Naive thymus-derived CD8-positive, alpha-beta T cell (primary cell): Measurements from ENCODE around the gene KIF20B. TPM values are rescaled to one million over a fixed set of nuclear protein-coding genes. Genes with fewer than 3 reads are reported as not detected.

Experiments
- ATAC-seq, 2 donors: fragments of 150-1000 bp; cut with Tn5 transposase in 1 of 2; sonication (Bioruptor Pico), chemical (Tn5 transposase) in 1 of 2; 1 replicate in 1 of 2; 2 replicates in 1 of 2; pipeline ENCODE4 v1.10.0; 2021; ENCODE audit warnings: mild to moderate bottlenecking in 2 of 2, moderate library complexity in 2 of 2
- POLR2A ChIA-PET: fragments of 350-600 bp; sonication (Branson Sonifier 250); formaldehyde crosslinking; loops from one replicate; lab custom pipeline; 2021; ENCODE audit warnings: antibody characterized with exemption; lab: Charles Lee
- DNase-seq, 10 donors: peaks; one replicate each; pipeline versions ENCODE4 v3.0.0 to v3.0.0-alpha.2; 2020 to 2022
- H3K27ac Mint-ChIP-seq, 10 donors: one replicate each; pipeline ENCODE4 v1.8.0; 2020 to 2022; ENCODE audit warnings: mild to moderate bottlenecking in 10 of 10, mixed read lengths in 10 of 10, moderate library complexity in 4 of 10, inconsistent platforms in 1 of 10
- H3K27me3 Mint-ChIP-seq, 5 donors: one replicate each; pipeline ENCODE4 v1.8.0; 2021 to 2022; ENCODE audit warnings: mixed read lengths in 5 of 5
- H3K36me3 Mint-ChIP-seq, 3 donors: one replicate each; pipeline ENCODE4 v1.8.0; 2020 to 2022; ENCODE audit warnings: mixed read lengths in 3 of 3, mild to moderate bottlenecking in 2 of 3, inconsistent platforms in 1 of 3
- H3K4me1 Mint-ChIP-seq, 4 donors: one replicate each; pipeline ENCODE4 v1.8.0; 2021 to 2022; ENCODE audit warnings: mixed read lengths in 4 of 4
- H3K4me3 Mint-ChIP-seq, 10 donors: one replicate each; pipeline ENCODE4 v1.8.0; 2020 to 2022; ENCODE audit warnings: mild to moderate bottlenecking in 10 of 10, mixed read lengths in 10 of 10, moderate library complexity in 6 of 10, inconsistent platforms in 1 of 10
- H3K9me3 Mint-ChIP-seq, 9 donors: one replicate each; pipeline ENCODE4 v1.8.0; 2020 to 2022; ENCODE audit warnings: mixed read lengths in 9 of 9, mild to moderate bottlenecking in 3 of 9, inconsistent platforms in 1 of 9, moderate library complexity in 1 of 9
- polyA plus RNA-seq, 3 donors: library from polyadenylated mRNA; unstranded; fragments of 300-500 nt; fragmentation: Illumina TruSeq; gene quantifications; one replicate each; pipeline ENCODE4 v1.2.3, GENCODE V29; 2021
- total RNA-seq, 8 experiments: library from RNA in 2 of 8; stranded (reverse) in 2 of 8; gene quantifications; one replicate each; pipeline ENCODE4 v1.2.3 and lab custom pipeline; 2021 to 2026

The KIF20B gene
- total and polyA plus RNA-seq, 5 experiments from 2014 or later = 10.6 to 22.6 (median 18.8) TPM

DNA sequence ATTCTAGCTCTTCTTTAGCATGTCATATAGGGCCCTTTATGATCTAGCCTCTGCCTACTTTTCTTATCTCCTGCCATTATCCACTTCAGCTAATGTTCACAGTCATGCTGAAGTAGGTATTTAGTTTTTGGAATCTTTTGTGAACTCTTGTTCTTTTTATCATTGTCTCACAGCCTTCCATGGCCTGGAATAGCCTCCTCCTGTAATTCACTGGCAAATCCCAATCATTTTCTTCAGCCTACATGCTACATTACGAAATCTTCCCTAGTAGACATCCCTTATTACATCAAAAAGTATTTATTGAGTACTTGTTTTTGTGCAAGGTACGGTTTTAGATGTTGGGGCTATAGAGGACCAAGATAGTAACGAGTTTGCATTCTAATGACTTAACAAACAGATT is 3.4 kb upstream of the KIF20B start:
- H3K4me3 Mint-ChIP-seq = no peak overlapping the region
- H3K27me3 Mint-ChIP-seq = no peaks in the 10 kb centered on the region
- peaks cover 8 to 28% (median 24%) of the 10 kb centered on the region in 4 donors for H3K4me1 Mint-ChIP-seq
- no peaks in the 10 kb centered on the region for H3K36me3 Mint-ChIP-seq
- DNase-seq (no peak), ATAC-seq (no peak)
- H3K9me3 Mint-ChIP-seq = no peaks in the 10 kb centered on the region
- POLR2A ChIA-PET = no interaction called here
- no peak overlapping the region for H3K27ac Mint-ChIP-seq

DNA sequence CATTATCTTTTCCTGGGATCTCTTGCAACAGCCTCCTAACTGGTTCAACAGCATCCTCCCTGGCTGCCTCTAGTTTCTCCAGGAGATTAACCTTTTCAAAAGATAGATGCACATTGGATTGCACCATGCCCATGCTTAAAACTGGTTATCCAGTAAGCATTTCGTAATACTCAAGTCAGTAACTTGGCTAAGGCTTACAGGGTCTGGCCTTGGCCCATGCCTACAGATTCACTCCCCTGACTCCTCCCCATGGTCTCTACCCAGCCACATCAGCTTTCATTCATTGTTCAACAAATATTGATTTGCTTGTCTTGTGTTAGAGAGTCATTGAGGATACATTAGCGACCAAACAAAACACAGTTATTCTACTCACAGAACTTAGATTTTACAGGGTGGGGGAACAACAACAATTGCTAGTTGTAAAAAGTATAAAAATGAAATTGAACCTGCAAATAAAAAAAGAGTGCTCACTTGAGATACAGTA is 1.8 kb upstream of the KIF20B start:
- POLR2A ChIA-PET = no interaction called here
- Mint-ChIP-seq H3K27ac (peak overlapping the region in 3 of 10 donors; percentile 11 to 93 (median 41)), H3K9me3 (no peaks in the 10 kb centered on the region), H3K4me1 (peaks cover 7 to 35% (median 29%) of the 10 kb centered on the region in 4 donors), H3K4me3 (peak overlapping the region in 9 of 10 donors; percentile 8 to 99 (median 52)), H3K36me3 (no peaks in the 10 kb centered on the region), H3K27me3 (no peaks in the 10 kb centered on the region)
- no peak for DNase-seq
- ATAC-seq = no peak

DNA sequence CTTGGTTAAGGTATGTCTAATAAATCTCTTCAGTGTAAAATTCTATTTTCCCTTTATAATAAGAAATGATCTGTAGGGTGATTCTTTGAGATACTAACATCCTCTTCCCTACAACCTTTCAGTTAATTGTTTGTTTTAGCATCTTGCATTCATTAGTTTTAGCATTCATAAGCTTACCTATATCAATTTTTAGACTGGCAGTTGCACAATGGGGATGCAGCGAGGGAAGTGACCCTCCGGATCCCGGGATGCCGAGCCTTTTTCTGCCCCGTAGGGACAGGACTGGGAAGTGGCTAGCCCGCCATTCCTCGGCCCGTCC is 508 bp upstream of the KIF20B start:
- Mint-ChIP-seq H3K27me3 (no peaks in the 10 kb centered on the region), H3K4me3 (peak overlapping the region; percentile 92 to 100 (median 98)), H3K4me1 (peaks cover 7 to 35% (median 33%) of the 10 kb centered on the region in 4 donors), H3K27ac (peak overlapping the region; percentile 93 to 100 (median 98)), H3K36me3 (no peaks in the 10 kb centered on the region), H3K9me3 (no peaks in the 10 kb centered on the region)
- DNase-seq = no peak
- ATAC-seq = no peak
- POLR2A ChIA-PET = interaction anchor here (0.6 to 1.4 kb wide), 3 partner anchors 10 to 769 kb away, joined by 3 to 6 read pairs (median 3); no protein-coding TSS in a partner anchor

DNA sequence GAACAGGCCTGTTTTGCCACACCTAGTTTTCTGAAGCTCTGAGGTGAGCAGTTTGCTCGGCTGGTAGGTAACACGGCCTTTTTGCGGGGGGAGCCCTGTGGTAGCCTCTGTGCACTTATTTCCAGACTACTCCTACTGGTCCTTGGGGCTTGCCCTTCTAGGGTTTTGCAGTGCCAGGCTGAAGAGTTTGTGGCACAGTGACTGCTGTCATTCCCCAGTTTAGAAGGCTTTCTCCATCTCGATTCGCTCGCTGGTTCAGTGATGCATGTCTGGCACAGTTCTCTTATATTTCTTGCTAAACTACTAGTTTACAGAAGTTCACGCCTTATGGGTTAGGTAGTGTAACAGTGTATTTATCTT is 711 bp downstream of the KIF20B start:
- POLR2A ChIA-PET = no interaction called here
- Mint-ChIP-seq H3K4me3 (peak overlapping the region; percentile 92 to 100 (median 98)), H3K36me3 (no peaks in the 10 kb centered on the region), H3K27ac (peak overlapping the region; percentile 93 to 100 (median 98)), H3K4me1 (peaks cover 7 to 45% (median 39%) of the 10 kb centered on the region in 4 donors), H3K9me3 (no peaks in the 10 kb centered on the region), H3K27me3 (no peaks in the 10 kb centered on the region)
- DNase-seq = peak in 1 of 10 donors; percentile 60
- no peak for ATAC-seq

DNA sequence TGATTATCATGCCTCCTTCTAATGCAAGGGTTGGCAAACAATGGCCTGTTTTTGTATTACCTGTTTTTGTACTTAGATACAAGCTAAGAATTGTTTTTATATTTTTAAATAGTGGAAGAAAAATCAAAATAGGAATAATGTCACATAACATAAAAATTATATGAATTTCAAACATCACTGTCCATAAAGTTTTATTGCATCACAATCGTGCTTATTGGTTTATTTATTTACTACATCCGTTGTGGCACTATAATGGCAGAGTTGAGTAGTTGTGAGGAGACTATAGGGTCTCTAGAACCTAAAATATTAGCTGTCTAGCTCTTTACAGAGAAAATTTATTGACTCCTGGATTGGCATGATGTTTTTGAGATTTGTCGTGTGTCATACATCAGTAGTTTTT is 4.1 kb downstream of the KIF20B start:
- ATAC-seq (no peak), DNase-seq (no peak)
- H3K27me3 Mint-ChIP-seq = no peaks in the 10 kb centered on the region
- H3K36me3 Mint-ChIP-seq = peaks cover 0 to 6% (median 0%) of the 10 kb centered on the region in 3 donors
- H3K4me3 Mint-ChIP-seq = no peak overlapping the region
- POLR2A ChIA-PET = no interaction called here
- no peak overlapping the region for H3K27ac Mint-ChIP-seq
- H3K9me3 Mint-ChIP-seq = no peaks in the 10 kb centered on the region
- peaks cover 5 to 42% (median 36%) of the 10 kb centered on the region in 4 donors for H3K4me1 Mint-ChIP-seq

DNA sequence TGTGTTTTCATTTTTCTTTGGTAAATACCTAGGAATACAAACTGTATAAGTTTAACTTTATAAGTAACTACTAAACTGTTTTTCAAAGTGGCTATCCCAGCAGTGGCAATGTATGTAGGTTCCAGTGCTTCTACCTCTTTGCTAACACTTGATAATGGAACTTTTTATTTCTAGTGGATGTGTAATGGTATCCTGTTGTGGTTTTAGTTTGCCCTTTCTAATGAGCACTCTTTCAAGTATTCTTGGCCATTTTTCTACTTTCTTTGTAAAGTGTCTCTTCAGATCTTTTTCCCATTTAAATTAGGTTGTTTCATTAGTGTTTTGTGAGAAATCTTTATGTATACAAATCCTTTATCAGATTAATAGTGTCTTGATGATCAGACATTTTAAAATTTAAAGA is 4.6 kb downstream of the KIF20B start:
- peaks cover 0 to 9% (median 0%) of the 10 kb centered on the region in 3 donors for H3K36me3 Mint-ChIP-seq
- no peak overlapping the region for H3K27ac Mint-ChIP-seq
- DNase-seq = no peak
- peaks cover 6 to 37% (median 32%) of the 10 kb centered on the region in 4 donors for H3K4me1 Mint-ChIP-seq
- H3K27me3 Mint-ChIP-seq = no peaks in the 10 kb centered on the region
- no peak for ATAC-seq
- POLR2A ChIA-PET = no interaction called here
- H3K4me3 Mint-ChIP-seq = no peak overlapping the region
- no peaks in the 10 kb centered on the region for H3K9me3 Mint-ChIP-seq

DNA sequence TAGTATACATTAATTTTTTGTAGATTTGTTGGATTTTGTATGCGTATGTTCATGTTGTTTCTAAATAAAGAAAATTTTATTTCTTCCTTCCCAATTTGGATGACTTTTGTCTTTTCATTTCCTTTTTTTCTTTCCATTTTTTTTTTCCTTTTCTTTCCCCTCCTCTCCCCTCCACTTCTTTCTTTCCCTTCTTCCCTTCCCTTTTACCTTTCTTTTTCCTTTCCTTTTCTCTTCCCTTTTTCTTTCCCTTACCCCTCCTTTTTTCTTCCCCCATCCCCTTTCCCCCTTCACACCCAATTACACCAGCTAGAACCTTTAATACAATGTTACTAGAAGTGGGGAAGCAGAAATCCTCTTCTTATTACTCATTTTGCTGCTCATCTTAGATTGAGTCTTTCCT is 6.0 kb downstream of the KIF20B start:
- ATAC-seq = no peak
- no peaks in the 10 kb centered on the region for H3K27me3 Mint-ChIP-seq
- H3K4me3 Mint-ChIP-seq = no peak overlapping the region
- DNase-seq = no peak
- H3K4me1 Mint-ChIP-seq = peaks cover 3 to 25% (median 20%) of the 10 kb centered on the region in 4 donors
- POLR2A ChIA-PET = no interaction called here
- H3K27ac Mint-ChIP-seq = no peak overlapping the region
- H3K36me3 Mint-ChIP-seq = peaks cover 3 to 15% (median 3%) of the 10 kb centered on the region in 3 donors
- no peaks in the 10 kb centered on the region for H3K9me3 Mint-ChIP-seq

DNA sequence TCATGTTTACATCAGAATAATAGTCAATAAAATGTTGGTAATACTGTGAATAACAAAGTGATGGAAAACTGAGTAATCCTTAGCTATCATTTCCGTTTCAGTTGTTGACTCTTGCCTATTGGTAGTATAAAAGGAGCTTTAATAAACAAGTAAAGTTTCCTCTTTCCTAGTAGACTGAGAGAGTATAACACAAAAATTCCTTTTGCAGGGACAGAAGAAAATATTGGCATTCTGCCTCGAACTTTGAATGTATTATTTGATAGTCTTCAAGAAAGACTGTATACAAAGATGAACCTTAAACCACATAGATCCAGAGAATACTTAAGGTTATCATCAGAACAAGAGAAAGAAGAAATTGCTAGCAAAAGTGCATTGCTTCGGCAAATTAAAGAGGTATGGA is 9.4 kb downstream of the KIF20B start:
- POLR2A ChIA-PET = no interaction called here
- H3K27ac Mint-ChIP-seq = no peak overlapping the region

DNA sequence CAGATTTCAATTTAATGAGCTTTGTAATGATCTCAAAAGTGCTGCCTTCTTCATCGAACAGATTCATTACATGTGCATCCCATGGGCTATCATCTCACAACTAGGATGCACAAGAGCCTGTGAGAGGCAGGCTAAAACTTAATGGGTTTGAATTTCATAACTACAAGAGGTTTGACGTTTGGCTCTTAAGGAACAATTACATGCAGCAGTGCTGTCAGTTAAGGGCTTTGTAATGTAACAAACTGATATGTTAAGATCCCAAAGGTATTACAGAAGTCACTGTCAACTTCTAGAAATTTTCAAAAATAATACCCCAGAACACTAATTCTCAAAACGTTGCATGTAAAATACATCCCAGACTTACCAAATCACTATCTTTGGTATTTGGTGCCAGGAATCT is 33.2 kb downstream of the KIF20B start:
- POLR2A ChIA-PET = no interaction called here
- no peak overlapping the region for H3K27ac Mint-ChIP-seq
- H3K36me3 Mint-ChIP-seq = peaks cover 6 to 48% (median 12%) of the 10 kb centered on the region in 3 donors
- no peaks in the 10 kb centered on the region for H3K27me3 Mint-ChIP-seq
- H3K9me3 Mint-ChIP-seq = no peaks in the 10 kb centered on the region
- no peak overlapping the region for H3K4me3 Mint-ChIP-seq
- H3K4me1 Mint-ChIP-seq = peaks cover 0 to 14% (median under 1%) of the 10 kb centered on the region in 4 donors
- ATAC-seq = no peak
- no peak for DNase-seq

More for the DNA sequence above, 9.4 kb downstream of the KIF20B start:
- Mint-ChIP-seq H3K27me3 (no peaks in the 10 kb centered on the region), H3K36me3 (peaks cover 5 to 27% (median 5%) of the 10 kb centered on the region in 3 donors), H3K4me3 (no peak overlapping the region), H3K9me3 (no peaks in the 10 kb centered on the region), H3K4me1 (peaks cover 3 to 14% (median 10%) of the 10 kb centered on the region in 4 donors)
- DNase-seq (no peak), ATAC-seq (no peak)

DNA sequence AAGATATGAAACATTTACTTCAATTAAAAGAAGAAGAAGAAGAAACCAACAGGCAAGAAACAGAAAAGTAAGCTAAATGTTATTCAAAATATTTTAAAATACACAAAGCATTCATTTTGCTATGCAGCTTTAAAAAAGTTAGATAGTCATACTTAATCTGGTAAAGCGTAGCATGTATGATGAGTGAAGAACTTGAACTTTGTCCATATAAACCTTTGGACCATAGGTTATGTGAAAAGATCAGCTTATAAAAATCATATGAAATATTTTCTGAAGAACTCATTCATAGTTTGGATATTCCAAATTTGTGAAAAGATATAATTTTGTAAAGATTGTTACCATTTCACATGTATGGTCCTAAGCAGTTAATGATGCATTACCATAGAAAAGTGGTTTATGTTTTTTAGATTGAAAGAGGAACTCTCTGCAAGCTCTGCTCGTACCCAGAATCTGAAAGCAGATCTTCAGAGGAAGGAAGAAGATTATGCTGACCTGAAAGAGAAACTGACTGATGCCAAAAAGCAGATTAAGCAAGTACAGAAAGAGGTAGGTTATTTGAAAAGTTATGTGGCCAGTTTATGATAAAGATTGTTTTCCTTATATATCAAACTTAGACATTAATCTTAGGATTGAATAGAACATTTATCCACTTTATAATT is 37.3 kb downstream of the KIF20B start:
- H3K27me3 Mint-ChIP-seq = no peaks in the 10 kb centered on the region
- H3K4me3 Mint-ChIP-seq = peak overlapping the region in 1 of 10 donors; percentile 53
- H3K9me3 Mint-ChIP-seq = no peaks in the 10 kb centered on the region
- peak overlapping the region in 2 of 10 donors; percentile 30 to 49 for H3K27ac Mint-ChIP-seq
- POLR2A ChIA-PET = no interaction called here
- ATAC-seq = no peak
- peaks cover 0 to 14% (median 0%) of the 10 kb centered on the region in 4 donors for H3K4me1 Mint-ChIP-seq
- peaks cover 0 to 34% (median 11%) of the 10 kb centered on the region in 3 donors for H3K36me3 Mint-ChIP-seq
- DNase-seq = peak in 1 of 10 donors; percentile 1

DNA sequence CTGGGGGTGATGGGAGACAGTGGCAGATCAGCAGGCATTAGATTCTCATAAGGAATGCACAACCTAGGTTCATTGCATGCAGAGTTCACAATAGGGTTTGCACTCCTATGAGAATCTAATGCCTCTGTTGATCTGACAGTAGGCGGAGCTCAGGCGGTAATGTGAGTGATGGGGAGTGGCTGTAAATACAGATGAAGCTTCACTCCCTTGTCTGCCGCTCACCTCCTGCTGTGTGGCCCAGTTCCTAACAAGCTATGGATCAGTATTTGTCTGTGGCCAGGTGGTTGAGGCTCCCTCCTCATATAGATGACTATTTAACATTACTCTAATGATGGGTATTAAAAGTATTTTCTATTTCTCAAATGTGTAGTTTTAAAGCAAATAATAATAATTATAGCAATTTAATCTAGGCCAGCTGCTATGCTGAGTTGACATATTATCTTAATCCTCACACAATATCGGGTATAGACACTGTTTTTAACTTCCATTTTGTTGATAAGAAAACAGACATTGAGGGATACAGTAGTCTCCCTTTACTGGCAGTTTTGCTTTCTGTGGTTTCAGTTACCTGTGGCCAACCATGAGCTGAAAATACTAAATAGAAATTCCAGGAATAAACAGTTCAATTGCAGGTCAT is 39.9 kb downstream of the KIF20B start:
- no peak for ATAC-seq
- Mint-ChIP-seq H3K4me1 (peaks cover 0 to 14% (median 0%) of the 10 kb centered on the region in 4 donors), H3K4me3 (no peak overlapping the region), H3K27ac (no peak overlapping the region), H3K27me3 (no peaks in the 10 kb centered on the region), H3K9me3 (peaks cover 0 to 2% (median 0%) of the 10 kb centered on the region in 9 donors), H3K36me3 (peaks cover 5 to 45% (median 24%) of the 10 kb centered on the region in 3 donors)
- POLR2A ChIA-PET = no interaction called here
- DNase-seq = no peak

DNA sequence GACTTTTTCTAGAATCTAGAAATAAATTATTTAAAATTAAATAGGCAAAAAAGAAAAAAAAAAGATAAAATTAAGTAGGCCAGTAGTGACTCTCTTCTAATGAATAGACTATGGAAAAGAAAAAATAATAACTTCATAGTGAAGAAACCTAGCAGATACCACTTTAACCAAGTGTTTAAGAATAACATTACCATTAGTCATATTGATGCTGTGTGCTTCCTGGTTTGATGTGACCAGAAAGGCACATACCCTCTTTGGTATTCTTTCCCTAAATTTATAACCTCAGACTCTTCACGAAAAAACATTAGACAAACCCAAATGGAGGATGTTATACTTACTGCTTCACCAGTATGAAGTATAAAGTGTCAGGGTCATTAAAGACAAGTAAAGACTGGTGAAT is 42.6 kb downstream of the KIF20B start:
- DNase-seq (no peak), ATAC-seq (no peak)
- peaks cover 0 to 2% (median 0%) of the 10 kb centered on the region in 9 donors for H3K9me3 Mint-ChIP-seq
- POLR2A ChIA-PET = no interaction called here
- H3K4me3 Mint-ChIP-seq = no peak overlapping the region
- H3K4me1 Mint-ChIP-seq = peaks cover 0 to 4% (median 0%) of the 10 kb centered on the region in 4 donors
- H3K27ac Mint-ChIP-seq = no peak overlapping the region
- H3K27me3 Mint-ChIP-seq = no peaks in the 10 kb centered on the region
- peaks cover 5 to 32% (median 29%) of the 10 kb centered on the region in 3 donors for H3K36me3 Mint-ChIP-seq

DNA sequence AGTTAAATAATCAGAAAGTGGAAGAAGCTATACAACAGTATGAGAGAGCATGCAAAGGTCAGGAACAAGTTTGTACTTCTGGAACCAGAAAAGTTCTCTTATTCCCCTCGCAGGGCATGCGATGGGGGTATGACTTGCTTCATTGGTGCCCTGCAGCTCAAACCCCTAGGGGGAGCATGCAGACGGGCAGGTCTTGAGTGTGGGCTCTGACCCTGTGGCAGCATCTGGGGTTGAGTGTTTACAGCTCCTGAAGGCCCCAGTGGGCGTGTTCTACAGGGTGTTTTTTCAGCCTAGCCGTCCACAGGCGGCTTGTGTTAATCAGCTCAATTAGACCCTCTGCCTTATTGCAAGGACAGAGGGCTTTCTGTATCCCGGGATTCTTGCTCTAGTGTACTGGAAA is 44.5 kb downstream of the KIF20B start:
- Mint-ChIP-seq H3K4me3 (no peak overlapping the region), H3K36me3 (peaks cover 5 to 29% (median 24%) of the 10 kb centered on the region in 3 donors), H3K9me3 (peaks cover 0 to 2% (median 0%) of the 10 kb centered on the region in 9 donors), H3K27me3 (no peaks in the 10 kb centered on the region), H3K4me1 (no peaks in the 10 kb centered on the region), H3K27ac (no peak overlapping the region)
- no peak for ATAC-seq
- POLR2A ChIA-PET = no interaction called here
- DNase-seq = no peak
